ENCODE data around the gene DFFB. TPM values are rescaled to one million over a fixed set of nuclear protein-coding genes. Genes with fewer than 3 reads are reported as not detected.

Gene DFFB
- total RNA-seq, 1 experiment from 2014 or later = 9.0 TPM

DNA sequence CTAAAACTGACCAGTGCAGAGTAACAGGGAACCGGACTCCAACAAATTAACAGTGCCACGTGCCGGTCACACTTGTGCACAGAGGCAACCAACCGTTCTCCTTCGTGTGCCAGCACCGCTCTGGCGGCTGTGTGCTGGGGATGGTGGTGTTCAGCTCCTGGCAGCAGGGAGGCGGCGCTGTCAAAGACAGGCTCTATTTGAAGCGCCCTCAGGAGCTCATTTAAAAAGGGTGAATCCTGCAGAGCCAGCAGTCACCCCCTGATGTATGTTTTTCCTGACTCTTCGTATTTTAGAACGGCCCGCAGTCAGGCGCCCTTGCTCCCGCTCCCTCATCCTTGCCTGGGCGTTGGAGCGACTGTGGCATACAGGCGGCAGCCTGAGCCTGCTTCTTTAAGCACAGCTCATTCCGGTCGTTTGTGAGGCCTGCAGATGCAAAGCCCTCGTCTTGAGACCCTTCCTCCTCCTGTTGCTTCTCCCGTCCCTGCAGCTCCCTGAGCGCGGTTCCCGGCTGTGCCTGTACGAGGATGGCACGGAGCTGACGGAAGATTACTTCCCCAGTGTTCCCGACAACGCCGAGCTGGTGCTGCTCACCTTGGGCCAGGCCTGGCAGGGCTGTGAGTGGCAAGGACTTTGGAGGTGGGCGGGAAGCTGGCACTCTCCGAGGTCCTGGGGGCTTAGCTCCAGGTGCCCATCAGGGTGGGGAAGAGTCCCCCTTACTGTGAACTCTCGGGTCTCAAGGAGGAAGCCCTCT lies 1.1 kb downstream of the DFFB start:
- no peak for DNase-seq (ENCODE audit: low read depth, low spot score)
- intact Hi-C loops (cut with micrococcal nuclease) = loop anchor here (5.0 kb wide), 1 partner anchor 406 kb away; the partner anchor contains the start of gene ARHGEF16
- Histone ChIP-seq H3K4me2 (ENCODE audit: low read length) (peak overlapping the region; percentile 89), H3K9me3 (ENCODE audit: control insufficient read depth in 1 of 2, insufficient read depth in 1 of 2, low read depth in 1 of 2, low read length in 2 of 2) (no peaks in the 10 kb centered on the region), H4K20me1 (ENCODE audit: insufficient read depth) (no peaks in the 10 kb centered on the region), H3K36me3 (ENCODE audit: control insufficient read depth in 1 of 2, insufficient read depth in 2 of 2, low read length in 2 of 2) (no peaks in the 10 kb centered on the region; a peak in 1 of 4 replicates), H3K27me3 (ENCODE audit: insufficient read depth, low read length) (no peaks in the 10 kb centered on the region), H3K4me3 (replicated peaks in 1 of 2; ENCODE audit: low read depth in 1 of 2, low read length in 2 of 2) (peak overlapping the region; percentile 70 to 93), H2AFZ (ENCODE audit: low read depth, low read length, poor library complexity, severe bottlenecking) (no peak overlapping the region), H3K79me2 (ENCODE audit: insufficient read depth, low read length) (peaks cover 17% of the 10 kb centered on the region), H3K9me2 (ENCODE audit: insufficient read depth) (no peaks in the 10 kb centered on the region), H3K27ac (ENCODE audit: low read depth, low read length) (no peak overlapping the region), H3K4me1 (ENCODE audit: control insufficient read depth in 1 of 2, insufficient read depth in 2 of 2, low read length in 2 of 2) (peaks cover 9 to 19% of the 10 kb centered on the region in 2 experiments; a peak in 3 of 4 replicates), H3K9ac (ENCODE audit: low read length) (peak overlapping the region; percentile 60)
- BruUV-seq (replicated peaks) = no TSS peak
- 0 out of 2 replicates have a peak, but pooled peaks have one; percentile 29 for TF ChIP-seq RAD21 (IDR thresholded peaks at IDR 0.05; ENCODE audit: low read depth)
- TF ChIP-seq, protein P1, sequence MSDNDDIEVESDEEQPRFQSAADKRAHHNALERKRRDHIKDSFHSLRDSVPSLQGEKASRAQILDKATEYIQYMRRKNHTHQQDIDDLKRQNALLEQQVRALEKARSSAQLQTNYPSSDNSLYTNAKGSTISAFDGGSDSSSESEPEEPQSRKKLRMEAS (IDR thresholded peaks at IDR 0.05) = peak; percentile 66
- TF ChIP-seq, protein P2, sequence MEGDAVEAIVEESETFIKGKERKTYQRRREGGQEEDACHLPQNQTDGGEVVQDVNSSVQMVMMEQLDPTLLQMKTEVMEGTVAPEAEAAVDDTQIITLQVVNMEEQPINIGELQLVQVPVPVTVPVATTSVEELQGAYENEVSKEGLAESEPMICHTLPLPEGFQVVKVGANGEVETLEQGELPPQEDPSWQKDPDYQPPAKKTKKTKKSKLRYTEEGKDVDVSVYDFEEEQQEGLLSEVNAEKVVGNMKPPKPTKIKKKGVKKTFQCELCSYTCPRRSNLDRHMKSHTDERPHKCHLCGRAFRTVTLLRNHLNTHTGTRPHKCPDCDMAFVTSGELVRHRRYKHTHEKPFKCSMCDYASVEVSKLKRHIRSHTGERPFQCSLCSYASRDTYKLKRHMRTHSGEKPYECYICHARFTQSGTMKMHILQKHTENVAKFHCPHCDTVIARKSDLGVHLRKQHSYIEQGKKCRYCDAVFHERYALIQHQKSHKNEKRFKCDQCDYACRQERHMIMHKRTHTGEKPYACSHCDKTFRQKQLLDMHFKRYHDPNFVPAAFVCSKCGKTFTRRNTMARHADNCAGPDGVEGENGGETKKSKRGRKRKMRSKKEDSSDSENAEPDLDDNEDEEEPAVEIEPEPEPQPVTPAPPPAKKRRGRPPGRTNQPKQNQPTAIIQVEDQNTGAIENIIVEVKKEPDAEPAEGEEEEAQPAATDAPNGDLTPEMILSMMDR (IDR thresholded peaks at IDR 0.05 in 2 of 3, conservative IDR thresholded peaks at IDR 0.05 in 1 of 3; ENCODE audit: borderline replicate concordance in 1 of 3, insufficient read depth in 1 of 3, low read depth in 2 of 3, low read length in 2 of 3) = peak in 2 of 3 experiments; percentile 18 to 22; a peak in 2 of 6 replicates
- TF ChIP-seq, protein P3, sequence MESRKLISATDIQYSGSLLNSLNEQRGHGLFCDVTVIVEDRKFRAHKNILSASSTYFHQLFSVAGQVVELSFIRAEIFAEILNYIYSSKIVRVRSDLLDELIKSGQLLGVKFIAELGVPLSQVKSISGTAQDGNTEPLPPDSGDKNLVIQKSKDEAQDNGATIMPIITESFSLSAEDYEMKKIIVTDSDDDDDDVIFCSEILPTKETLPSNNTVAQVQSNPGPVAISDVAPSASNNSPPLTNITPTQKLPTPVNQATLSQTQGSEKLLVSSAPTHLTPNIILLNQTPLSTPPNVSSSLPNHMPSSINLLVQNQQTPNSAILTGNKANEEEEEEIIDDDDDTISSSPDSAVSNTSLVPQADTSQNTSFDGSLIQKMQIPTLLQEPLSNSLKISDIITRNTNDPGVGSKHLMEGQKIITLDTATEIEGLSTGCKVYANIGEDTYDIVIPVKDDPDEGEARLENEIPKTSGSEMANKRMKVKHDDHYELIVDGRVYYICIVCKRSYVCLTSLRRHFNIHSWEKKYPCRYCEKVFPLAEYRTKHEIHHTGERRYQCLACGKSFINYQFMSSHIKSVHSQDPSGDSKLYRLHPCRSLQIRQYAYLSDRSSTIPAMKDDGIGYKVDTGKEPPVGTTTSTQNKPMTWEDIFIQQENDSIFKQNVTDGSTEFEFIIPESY (IDR thresholded peaks at IDR 0.05; ENCODE audit: extremely low read depth, insufficient replicate concordance, low read length) = no peak
- ATAC-seq = no peak
- CTCF ChIA-PET = interaction anchor here (1.3 to 2.5 kb wide), 2 partner anchors 41 to 49 kb away, joined by 3 to 12 read pairs; partner anchors contain the start of gene C1orf174
- POLR2A ChIA-PET = interaction anchor here (1.5 kb wide), 1 partner anchor 42 kb away, joined by 4 read pairs; the partner anchor contains the start of gene C1orf174
- RAD21 ChIA-PET (ENCODE audit: low non-redundant PET in 1 of 2, low total read pairs in 2 of 2, uncharacterized antibody in 2 of 2, unreplicated experiment in 2 of 2) = no interaction called here
